ENCODE measurements around the gene MUS81. TPM values are rescaled to one million over a fixed set of nuclear protein-coding genes. Genes with fewer than 3 reads are reported as not detected.

Gene MUS81
- total and polyA plus RNA-seq, 2 of the 13 experiments (the other 11 are each of a cell fraction or from before 2014, with no cell fraction given), result 25.6 to 30.2 TPM

DNA sequence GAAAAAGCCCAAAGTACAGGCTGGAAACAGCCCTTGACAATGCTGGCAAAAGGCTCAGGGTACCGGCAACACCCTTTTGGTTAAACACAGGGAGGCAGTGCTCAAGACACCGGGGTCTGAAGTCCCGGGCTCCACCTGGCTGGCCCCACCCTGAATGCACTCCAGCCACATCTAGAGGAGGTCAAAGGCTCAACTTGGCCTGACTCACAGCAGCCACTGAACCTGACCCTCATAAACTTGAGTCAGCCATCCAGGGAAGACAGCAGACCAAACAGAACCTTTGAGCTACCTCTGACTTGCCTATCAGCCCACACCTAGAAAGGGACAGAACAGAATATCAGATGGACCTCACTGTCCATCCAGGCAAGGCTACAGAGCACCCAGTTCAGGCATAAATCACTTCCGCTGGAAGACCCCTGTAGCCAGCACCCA is 6.1 kb upstream of the MUS81 start (continued):
- TF ChIP-seq, protein P1, sequence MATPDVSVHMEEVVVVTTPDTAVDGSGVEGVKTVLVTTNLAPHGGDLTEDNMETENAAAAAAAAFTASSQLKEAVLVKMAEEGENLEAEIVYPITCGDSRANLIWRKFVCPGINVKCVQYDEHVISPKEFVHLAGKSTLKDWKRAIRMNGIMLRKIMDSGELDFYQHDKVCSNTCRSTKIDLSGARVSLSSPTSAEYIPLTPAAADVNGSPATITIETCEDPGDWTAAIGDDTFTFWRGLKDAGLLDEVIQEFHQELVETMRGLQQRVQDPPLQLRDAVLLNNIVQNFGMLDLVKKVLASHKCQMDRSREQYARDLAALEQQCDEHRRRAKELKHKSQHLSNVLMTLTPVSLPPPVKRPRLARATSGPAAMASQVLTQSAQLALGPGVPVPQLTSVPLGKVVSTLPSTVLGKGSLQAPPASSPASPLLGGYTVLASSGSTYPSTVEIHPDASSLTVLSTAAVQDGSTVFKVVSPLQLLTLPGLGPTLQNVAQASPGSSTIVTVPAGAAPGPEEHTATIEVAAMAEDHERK (CRISPR knock-in tag; IDR thresholded peaks at IDR 0.05; ENCODE audit: low read depth), result no peak
- TF ChIP-seq CREM (IDR thresholded peaks at IDR 0.05) (peak; percentile 38; the same call in 1 of the 2 replicates), CREM (CRISPR knock-in tag; IDR thresholded peaks at IDR 0.05) (no peak), FOXA3 (CRISPR knock-in tag; IDR thresholded peaks at IDR 0.05) (no peak), ZNF549 (CRISPR knock-in tag; IDR thresholded peaks at IDR 0.05) (no peak), HNRNPUL1 (IDR thresholded peaks at IDR 0.05; ENCODE audit: low read depth, low read length) (no peak), HMGA1 (CRISPR knock-in tag; conservative IDR thresholded peaks at IDR 0.05) (no peak), SUZ12 (IDR thresholded peaks at IDR 0.05; ENCODE audit: low read depth, low read length) (no peak), KDM2A (CRISPR knock-in tag; IDR thresholded peaks at IDR 0.05; ENCODE audit: borderline replicate concordance, low read depth) (no peak), TARDBP (CRISPR knock-in tag; IDR thresholded peaks at IDR 0.05) (no peak), GZF1 (CRISPR knock-in tag; IDR thresholded peaks at IDR 0.05) (no peak), ZNF605 (CRISPR knock-in tag; IDR thresholded peaks at IDR 0.05) (no peak), SNAPC2 (CRISPR knock-in tag; IDR thresholded peaks at IDR 0.05) (no peak), NFE2L2 (IDR thresholded peaks at IDR 0.05; ENCODE audit: low read length) (no peak), ZFY (CRISPR knock-in tag; IDR thresholded peaks at IDR 0.05) (no peak)
- TF ChIP-seq, protein P2, sequence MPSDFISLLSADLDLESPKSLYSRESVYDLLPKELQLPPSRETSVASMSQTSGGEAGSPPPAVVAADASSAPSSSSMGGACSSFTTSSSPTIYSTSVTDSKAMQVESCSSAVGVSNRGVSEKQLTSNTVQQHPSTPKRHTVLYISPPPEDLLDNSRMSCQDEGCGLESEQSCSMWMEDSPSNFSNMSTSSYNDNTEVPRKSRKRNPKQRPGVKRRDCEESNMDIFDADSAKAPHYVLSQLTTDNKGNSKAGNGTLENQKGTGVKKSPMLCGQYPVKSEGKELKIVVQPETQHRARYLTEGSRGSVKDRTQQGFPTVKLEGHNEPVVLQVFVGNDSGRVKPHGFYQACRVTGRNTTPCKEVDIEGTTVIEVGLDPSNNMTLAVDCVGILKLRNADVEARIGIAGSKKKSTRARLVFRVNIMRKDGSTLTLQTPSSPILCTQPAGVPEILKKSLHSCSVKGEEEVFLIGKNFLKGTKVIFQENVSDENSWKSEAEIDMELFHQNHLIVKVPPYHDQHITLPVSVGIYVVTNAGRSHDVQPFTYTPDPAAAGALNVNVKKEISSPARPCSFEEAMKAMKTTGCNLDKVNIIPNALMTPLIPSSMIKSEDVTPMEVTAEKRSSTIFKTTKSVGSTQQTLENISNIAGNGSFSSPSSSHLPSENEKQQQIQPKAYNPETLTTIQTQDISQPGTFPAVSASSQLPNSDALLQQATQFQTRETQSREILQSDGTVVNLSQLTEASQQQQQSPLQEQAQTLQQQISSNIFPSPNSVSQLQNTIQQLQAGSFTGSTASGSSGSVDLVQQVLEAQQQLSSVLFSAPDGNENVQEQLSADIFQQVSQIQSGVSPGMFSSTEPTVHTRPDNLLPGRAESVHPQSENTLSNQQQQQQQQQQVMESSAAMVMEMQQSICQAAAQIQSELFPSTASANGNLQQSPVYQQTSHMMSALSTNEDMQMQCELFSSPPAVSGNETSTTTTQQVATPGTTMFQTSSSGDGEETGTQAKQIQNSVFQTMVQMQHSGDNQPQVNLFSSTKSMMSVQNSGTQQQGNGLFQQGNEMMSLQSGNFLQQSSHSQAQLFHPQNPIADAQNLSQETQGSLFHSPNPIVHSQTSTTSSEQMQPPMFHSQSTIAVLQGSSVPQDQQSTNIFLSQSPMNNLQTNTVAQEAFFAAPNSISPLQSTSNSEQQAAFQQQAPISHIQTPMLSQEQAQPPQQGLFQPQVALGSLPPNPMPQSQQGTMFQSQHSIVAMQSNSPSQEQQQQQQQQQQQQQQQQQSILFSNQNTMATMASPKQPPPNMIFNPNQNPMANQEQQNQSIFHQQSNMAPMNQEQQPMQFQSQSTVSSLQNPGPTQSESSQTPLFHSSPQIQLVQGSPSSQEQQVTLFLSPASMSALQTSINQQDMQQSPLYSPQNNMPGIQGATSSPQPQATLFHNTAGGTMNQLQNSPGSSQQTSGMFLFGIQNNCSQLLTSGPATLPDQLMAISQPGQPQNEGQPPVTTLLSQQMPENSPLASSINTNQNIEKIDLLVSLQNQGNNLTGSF (CRISPR knock-in tag; IDR thresholded peaks at IDR 0.05), result no peak
- TF ChIP-seq, protein P3, sequence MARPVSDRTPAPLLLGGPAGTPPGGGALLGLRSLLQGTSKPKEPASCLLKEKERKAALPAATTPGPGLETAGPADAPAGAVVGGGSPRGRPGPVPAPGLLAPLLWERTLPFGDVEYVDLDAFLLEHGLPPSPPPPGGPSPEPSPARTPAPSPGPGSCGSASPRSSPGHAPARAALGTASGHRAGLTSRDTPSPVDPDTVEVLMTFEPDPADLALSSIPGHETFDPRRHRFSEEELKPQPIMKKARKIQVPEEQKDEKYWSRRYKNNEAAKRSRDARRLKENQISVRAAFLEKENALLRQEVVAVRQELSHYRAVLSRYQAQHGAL (CRISPR knock-in tag; IDR thresholded peaks at IDR 0.05; ENCODE audit: not compliant biosample characterization), result no peak
- TF ChIP-seq, protein P4, sequence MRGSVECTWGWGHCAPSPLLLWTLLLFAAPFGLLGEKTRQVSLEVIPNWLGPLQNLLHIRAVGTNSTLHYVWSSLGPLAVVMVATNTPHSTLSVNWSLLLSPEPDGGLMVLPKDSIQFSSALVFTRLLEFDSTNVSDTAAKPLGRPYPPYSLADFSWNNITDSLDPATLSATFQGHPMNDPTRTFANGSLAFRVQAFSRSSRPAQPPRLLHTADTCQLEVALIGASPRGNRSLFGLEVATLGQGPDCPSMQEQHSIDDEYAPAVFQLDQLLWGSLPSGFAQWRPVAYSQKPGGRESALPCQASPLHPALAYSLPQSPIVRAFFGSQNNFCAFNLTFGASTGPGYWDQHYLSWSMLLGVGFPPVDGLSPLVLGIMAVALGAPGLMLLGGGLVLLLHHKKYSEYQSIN (CRISPR knock-in tag; IDR thresholded peaks at IDR 0.05; ENCODE audit: borderline replicate concordance), result no peak

All from HepG2 (cell line).